Gastrocnemius medialis (tissue), 4 donors: ENCODE results near the gene ARHGAP10. TPM values are rescaled to one million over a fixed set of nuclear protein-coding genes. Genes with fewer than 3 reads are reported as not detected.

Source experiments
- ATAC-seq, 2 donors: fragments of 150-250 bp; one replicate each; pipeline ENCODE4 v1.9.1; 2016
- DNase-seq, 2 donors: peaks; one replicate each; pipeline ENCODE4 v3.0.0-alpha.2; 2019
- H3K27ac ChIP-seq, 4 donors: fragments of 200-600 bp; sonication (generic); 1 replicate in 1 of 4; 2 replicates in 3 of 4; pipeline ENCODE4 v1.5.1; 2016 to 2018; ENCODE audit warnings: mild to moderate bottlenecking in 2 of 4, moderate library complexity in 1 of 4
- H3K27me3 ChIP-seq, 3 donors: fragments of 200-600 bp; sonication (generic) in 2 of 3; 1 replicate in 1 of 3; 2 replicates in 2 of 3; pipeline versions ENCODE4 v1.5.1 to v1.6.0; 2016 to 2019; ENCODE audit warnings: mild to moderate bottlenecking in 1 of 3, moderate library complexity in 1 of 3
- H3K36me3 ChIP-seq, 2 donors: fragments of 200-600 bp; sonication (generic) in 1 of 2; one replicate each; pipeline ENCODE4 v1.5.1; 2017 to 2018
- H3K4me1 ChIP-seq, 2 donors: fragments of 200-600 bp; sonication (generic) in 1 of 2; one replicate each; pipeline ENCODE4 v1.5.1; 2016 to 2017; ENCODE audit warnings: mild to moderate bottlenecking in 2 of 2
- H3K4me3 ChIP-seq, 4 donors: fragments of 200-600 bp; sonication (generic) in 3 of 4; 1 replicate in 1 of 4; 2 replicates in 3 of 4; pipeline ENCODE4 v1.5.1; 2016 to 2019; ENCODE audit warnings: mild to moderate bottlenecking in 2 of 4
- H3K9me3 ChIP-seq, 3 donors: fragments of 200-600 bp; sonication (generic) in 2 of 3; 1 replicate in 1 of 3; 2 replicates in 2 of 3; pipeline ENCODE4 v1.5.1; 2016 to 2019
- POLR2A ChIP-seq, 2 donors: fragments of 450-650 bp; IDR thresholded peaks; one replicate each; pipeline ENCODE4 v1.6.1; 2017; ENCODE audit warnings: antibody characterized with exemption in 2 of 2, mild to moderate bottlenecking in 2 of 2, moderate library complexity in 2 of 2
- in situ Hi-C, 4 donors: fragments of 200-750 bp; cut with MboI; loops; one replicate each; pipeline versions ENCODE4 v1.15.0 to v1.8.0; 2017; ENCODE audit warnings: low sequenced_read_pairs in 4 of 4
- intact Hi-C: fragments of 100-400 bp; cut with DNase I; formaldehyde crosslinking; loops from one replicate; pipeline ENCODE4 v1.15.1; 2023; ENCODE audit warnings: low total_unique reads
- total RNA-seq, 4 donors: library from RNA; depleted of rRNA; stranded (reverse); fragments of >200 nt; gene quantifications; one replicate each; pipeline versions ENCODE4 v1.1.0 to v1.2.3, GENCODE V29; 2016
- TF ChIP-seq, protein P1 (sequence below), 5 experiments: fragments of 450-650 bp in 3 of 5; fragments of 200-600 bp in 2 of 5; sonication (generic) in 2 of 5; IDR thresholded peaks in 4 of 5; conservative IDR thresholded peaks in 1 of 5; 1 replicate in 4 of 5; 2 replicates in 1 of 5; pipeline ENCODE4 v1.5.1; 2016 to 2019; ENCODE audit warnings: antibody characterized with exemption in 5 of 5, mild to moderate bottlenecking in 3 of 5, moderate library complexity in 3 of 5

The ARHGAP10 gene
- total RNA-seq, 4 donors from 2014 or later, result 22.1 to 34.6 (median 28.0) TPM

DNA sequence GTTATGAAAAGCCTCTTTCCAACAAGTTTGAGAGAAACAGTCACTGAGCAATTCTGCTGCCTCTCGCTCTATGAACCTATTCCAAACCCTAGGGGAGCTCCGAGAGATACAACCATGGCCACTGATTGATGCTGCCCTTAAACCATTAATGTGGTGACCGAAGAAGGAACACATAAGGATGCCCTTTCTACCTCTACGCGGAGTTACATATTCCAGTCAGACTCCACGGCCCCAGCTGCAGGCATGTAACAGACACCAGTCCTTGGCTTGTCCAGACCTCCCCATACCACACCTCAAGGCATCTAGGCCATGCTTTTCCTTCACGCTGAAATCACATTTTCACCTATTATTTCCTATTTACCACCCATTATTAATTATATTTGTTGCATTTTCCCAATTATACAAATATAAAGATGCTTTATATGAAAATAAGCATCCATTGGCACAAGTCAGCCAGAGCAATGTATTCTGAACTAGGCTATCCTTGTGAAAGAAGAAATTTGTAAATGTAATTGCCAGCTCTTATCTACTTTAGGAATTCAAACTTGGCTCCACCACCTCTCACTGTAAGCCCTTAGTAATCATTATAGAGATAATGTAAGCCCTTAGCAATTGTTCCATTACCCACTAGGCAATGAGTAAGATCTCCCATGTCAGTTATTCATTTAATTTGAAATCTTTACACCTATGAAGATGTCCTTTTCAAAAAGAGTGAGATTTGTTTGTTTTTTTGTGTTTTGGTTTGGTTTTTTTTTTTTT lies 371.9 kb downstream of the ARHGAP10 start:
- no peak overlapping the region for H3K27ac ChIP-seq
- no peak for TF ChIP-seq POLR2A (IDR thresholded peaks at IDR 0.05)
- TF ChIP-seq, protein P1, sequence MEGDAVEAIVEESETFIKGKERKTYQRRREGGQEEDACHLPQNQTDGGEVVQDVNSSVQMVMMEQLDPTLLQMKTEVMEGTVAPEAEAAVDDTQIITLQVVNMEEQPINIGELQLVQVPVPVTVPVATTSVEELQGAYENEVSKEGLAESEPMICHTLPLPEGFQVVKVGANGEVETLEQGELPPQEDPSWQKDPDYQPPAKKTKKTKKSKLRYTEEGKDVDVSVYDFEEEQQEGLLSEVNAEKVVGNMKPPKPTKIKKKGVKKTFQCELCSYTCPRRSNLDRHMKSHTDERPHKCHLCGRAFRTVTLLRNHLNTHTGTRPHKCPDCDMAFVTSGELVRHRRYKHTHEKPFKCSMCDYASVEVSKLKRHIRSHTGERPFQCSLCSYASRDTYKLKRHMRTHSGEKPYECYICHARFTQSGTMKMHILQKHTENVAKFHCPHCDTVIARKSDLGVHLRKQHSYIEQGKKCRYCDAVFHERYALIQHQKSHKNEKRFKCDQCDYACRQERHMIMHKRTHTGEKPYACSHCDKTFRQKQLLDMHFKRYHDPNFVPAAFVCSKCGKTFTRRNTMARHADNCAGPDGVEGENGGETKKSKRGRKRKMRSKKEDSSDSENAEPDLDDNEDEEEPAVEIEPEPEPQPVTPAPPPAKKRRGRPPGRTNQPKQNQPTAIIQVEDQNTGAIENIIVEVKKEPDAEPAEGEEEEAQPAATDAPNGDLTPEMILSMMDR (IDR thresholded peaks at IDR 0.05 in 4 of 5, conservative IDR thresholded peaks at IDR 0.05 in 1 of 5), result no peak
- H3K4me3 ChIP-seq, result no peak overlapping the region
- in situ Hi-C loops (no loop called here), intact Hi-C loops (no loop called here)
- no peaks in the 10 kb centered on the region for H3K27me3 ChIP-seq
- H3K9me3 ChIP-seq, result peaks cover 0 to 4% (median 0%) of the 10 kb centered on the region in 3 donors
- no peak for DNase-seq
- ATAC-seq, result no peak
- H3K36me3 ChIP-seq, result peaks cover 0 to 15% of the 10 kb centered on the region in 2 donors
- H3K4me1 ChIP-seq, result no peaks in the 10 kb centered on the region

DNA sequence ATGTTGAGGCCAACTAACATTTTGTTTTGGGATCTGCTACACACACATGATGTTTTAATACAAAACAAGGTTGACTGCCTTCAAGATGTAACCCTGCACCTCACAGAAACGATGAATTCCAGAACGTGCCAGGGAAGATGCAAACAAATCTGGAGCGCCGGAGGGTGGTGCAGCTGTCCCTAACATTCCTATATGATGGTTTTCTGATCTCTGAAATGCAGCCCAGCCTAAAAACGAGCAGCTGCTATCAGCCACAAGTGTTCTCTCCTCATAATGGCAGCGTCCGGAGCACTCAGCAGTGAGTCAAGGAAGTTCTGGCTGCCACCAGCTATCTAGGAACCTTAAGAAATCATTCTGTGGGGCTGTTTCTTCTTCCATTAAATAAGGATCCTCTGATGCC lies 376.9 kb downstream of the ARHGAP10 start:
- peaks cover 0 to 4% (median 0%) of the 10 kb centered on the region in 3 donors for H3K9me3 ChIP-seq
- H3K4me1 ChIP-seq, result no peaks in the 10 kb centered on the region
- in situ Hi-C loops (no loop called here), intact Hi-C loops (no loop called here)
- H3K4me3 ChIP-seq, result no peak overlapping the region
- no peak overlapping the region for H3K27ac ChIP-seq
- TF ChIP-seq, protein P1 (IDR thresholded peaks at IDR 0.05 in 4 of 5, conservative IDR thresholded peaks at IDR 0.05 in 1 of 5), result no peak
- TF ChIP-seq POLR2A (IDR thresholded peaks at IDR 0.05), result no peak
- H3K36me3 ChIP-seq, result peaks cover 0 to 25% of the 10 kb centered on the region in 2 donors
- no peaks in the 10 kb centered on the region for H3K27me3 ChIP-seq
- DNase-seq (no peak), ATAC-seq (no peak)

DNA sequence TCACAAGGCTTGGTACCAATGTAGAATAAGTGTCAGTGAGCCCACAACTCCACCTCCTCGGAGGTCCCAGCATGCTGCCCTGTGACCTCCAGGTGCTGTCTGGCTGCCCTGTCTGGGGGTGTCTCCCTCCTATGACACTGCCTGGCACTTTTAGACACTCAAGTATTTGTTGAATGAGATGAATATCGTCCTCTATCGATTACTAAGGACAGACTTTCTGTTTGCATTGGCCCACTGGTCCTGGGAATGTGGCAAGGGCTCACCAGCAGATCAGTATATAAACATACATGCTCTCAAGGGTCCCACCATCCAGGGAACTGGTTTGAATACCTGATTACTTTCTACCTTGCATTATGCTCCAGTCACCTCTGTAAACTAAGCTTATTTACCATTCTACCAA lies 377.3 kb downstream of the ARHGAP10 start:
- ATAC-seq (no peak), DNase-seq (no peak)
- H3K27ac ChIP-seq, result no peak overlapping the region
- peaks cover 0 to 4% (median 0%) of the 10 kb centered on the region in 3 donors for H3K9me3 ChIP-seq
- H3K36me3 ChIP-seq, result peaks cover 0 to 29% of the 10 kb centered on the region in 2 donors
- H3K27me3 ChIP-seq, result no peaks in the 10 kb centered on the region
- TF ChIP-seq POLR2A (IDR thresholded peaks at IDR 0.05), result no peak
- no peak overlapping the region for H3K4me3 ChIP-seq
- no peaks in the 10 kb centered on the region for H3K4me1 ChIP-seq
- intact Hi-C loops, result no loop called here
- in situ Hi-C loops, result no loop called here

DNA sequence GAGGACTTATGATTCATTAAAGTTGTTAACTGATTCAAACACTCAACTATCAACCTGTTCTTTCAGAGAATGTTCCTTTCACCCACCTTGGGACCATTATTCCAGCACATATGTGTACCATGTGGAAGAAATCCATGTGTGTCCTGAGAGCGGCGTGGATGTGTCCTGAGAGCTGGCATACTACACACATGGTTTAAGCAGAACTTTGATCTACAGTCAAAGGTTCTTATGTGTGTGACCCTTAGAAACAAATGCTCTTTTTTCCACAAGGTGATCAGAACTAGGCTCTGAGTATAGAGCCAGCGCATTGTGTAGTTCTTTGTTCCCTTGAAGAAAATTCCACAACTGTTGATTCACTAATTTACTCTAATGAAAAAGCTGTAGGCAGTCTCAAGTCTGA lies 378.3 kb downstream of the ARHGAP10 start:
- no peaks in the 10 kb centered on the region for H3K4me1 ChIP-seq
- in situ Hi-C loops (no loop called here), intact Hi-C loops (no loop called here)
- no peaks in the 10 kb centered on the region for H3K27me3 ChIP-seq
- H3K27ac ChIP-seq, result no peak overlapping the region
- DNase-seq, result no peak
- H3K4me3 ChIP-seq, result no peak overlapping the region
- no peak for ATAC-seq
- H3K36me3 ChIP-seq, result peaks cover 0 to 30% of the 10 kb centered on the region in 2 donors
- peaks cover 0 to 4% (median 0%) of the 10 kb centered on the region in 3 donors for H3K9me3 ChIP-seq
- TF ChIP-seq POLR2A (IDR thresholded peaks at IDR 0.05), result no peak
- TF ChIP-seq, protein P1 (IDR thresholded peaks at IDR 0.05 in 4 of 5, conservative IDR thresholded peaks at IDR 0.05 in 1 of 5), result no peak

DNA sequence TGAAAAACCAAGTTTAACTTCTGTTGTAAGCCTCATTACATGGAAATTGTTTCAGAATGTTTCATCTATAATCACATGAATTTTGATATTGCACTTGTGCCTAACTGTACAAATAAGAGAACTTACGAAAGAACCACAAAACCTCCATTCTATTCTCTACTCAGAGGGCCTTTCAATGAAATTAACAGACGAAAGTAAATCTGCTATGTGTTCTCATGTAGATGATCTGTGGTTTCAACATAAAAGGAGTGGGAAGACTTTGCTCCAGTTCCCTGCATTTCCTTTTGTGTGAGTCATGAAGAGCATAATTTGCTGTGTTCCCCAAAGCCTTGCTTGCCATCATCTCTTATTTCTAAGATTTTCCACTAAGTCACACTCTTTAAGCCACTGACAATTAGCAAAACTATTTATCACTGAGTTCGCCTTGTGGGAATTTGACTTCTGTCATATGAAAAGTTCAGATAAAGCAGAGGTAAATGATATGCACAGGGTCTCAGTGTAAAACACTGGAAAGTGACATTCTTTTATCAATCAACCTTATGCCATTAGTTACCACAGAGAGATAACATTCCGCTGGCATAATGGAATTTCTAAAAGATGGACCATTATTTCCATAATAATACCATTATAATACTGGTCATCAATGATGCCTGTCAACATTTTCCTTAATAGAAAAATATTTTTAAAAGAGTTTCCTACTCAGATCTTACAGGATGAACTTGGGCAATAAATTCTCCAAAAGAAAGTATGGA lies 380.5 kb downstream of the ARHGAP10 start:
- intact Hi-C loops, result no loop called here
- Histone ChIP-seq H3K36me3 (peaks cover 0 to 26% of the 10 kb centered on the region in 2 donors), H3K27ac (no peak overlapping the region)

More for the DNA sequence above, 380.5 kb downstream of the ARHGAP10 start:
- TF ChIP-seq POLR2A (IDR thresholded peaks at IDR 0.05), result no peak
- TF ChIP-seq, protein P1 (IDR thresholded peaks at IDR 0.05 in 4 of 5, conservative IDR thresholded peaks at IDR 0.05 in 1 of 5), result no peak
- DNase-seq, result no peak
- ATAC-seq, result no peak
- Histone ChIP-seq H3K27me3 (no peaks in the 10 kb centered on the region), H3K9me3 (no peaks in the 10 kb centered on the region), H3K4me3 (no peak overlapping the region), H3K4me1 (peaks cover 0 to 3% of the 10 kb centered on the region in 2 donors)
- in situ Hi-C loops, result no loop called here
